Smooth muscle cell of the coronary artery (primary cell): Measurements from ENCODE around the gene RXRG. TPM values are rescaled to one million over a fixed set of nuclear protein-coding genes. Genes with fewer than 3 reads are reported as not detected.

Source experiments
- total RNA-seq: library from RNA; depleted of rRNA; stranded (reverse); fragments of >200 nt; gene quantifications from 2 replicates; pipeline ENCODE4 v1.2.3, GENCODE V29; 2014; ENCODE audit warnings: low replicate concordance

RXRG gene
- total RNA-seq = not detected in 2 replicates

GRCh38 chr1:165444897-165445370 is at the start of gene RXRG:
Gene RXRG (minus strand): TSS chr1:165445126. CDS start chr1:165444893, 233 bp downstream.

GRCh38 chr1:165355977-165356811 is 88.7 kb downstream of the RXRG start, which contains the start of gene LMX1A:
Gene LMX1A (minus strand): TSS chr1:165356715. CDS start chr1:165355559, 1,156 bp downstream.

Other genes starting within 250 kb of the RXRG start
- gene LMX1A, start 88.4 kb downstream of the RXRG start, total RNA-seq = not detected in 2 replicates
- not detected in 2 replicates for gene LRRC52, start 98.9 kb upstream of the RXRG start, total RNA-seq
- 157 and 334 TPM in 2 replicates for gene MGST3, start 186.1 kb upstream of the RXRG start, total RNA-seq